ENCODE data around the gene RBM17.
A peak's percentile ranks its signal among the peaks of the same experiment; 100 is the strongest.

Gene RBM17

DNA sequence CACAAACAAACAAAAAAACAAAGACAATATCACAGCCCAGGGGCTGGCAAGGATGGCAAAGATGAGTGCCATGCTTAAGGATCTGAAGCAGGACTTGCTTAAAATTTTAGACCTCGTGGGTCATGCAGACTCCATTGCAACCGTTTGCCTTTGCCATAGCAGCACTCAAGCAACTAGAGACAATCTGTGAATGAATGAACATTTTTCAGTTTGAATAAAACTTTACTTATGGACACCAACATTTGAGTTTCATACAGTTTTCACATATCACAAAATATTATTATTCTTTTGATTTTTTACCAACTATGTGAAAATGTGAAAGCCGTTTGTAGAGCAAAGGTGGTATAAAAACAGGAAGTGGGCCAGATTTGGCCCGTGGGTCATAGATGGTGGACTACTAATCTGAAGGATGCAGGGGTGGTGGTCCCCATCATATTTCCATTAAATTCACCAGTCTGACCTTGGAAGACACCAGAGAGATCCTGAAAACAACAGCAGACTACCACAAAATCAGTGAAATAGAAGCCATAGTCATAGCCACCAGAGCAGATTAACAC lies 8.3 kb upstream of the RBM17 start:
- no peaks in the 10 kb centered on the region for H3K36me3 ChIP-seq (ENCODE audit: insufficient read depth, low read length)
- no peak overlapping the region for H3K4me3 ChIP-seq (ENCODE audit: low read depth, low read length, poor library complexity, severe bottlenecking)
- TF ChIP-seq EZH2 (IDR thresholded peaks at IDR 0.05; ENCODE audit: borderline replicate concordance, low read length): no peak
- TF ChIP-seq, protein P1, sequence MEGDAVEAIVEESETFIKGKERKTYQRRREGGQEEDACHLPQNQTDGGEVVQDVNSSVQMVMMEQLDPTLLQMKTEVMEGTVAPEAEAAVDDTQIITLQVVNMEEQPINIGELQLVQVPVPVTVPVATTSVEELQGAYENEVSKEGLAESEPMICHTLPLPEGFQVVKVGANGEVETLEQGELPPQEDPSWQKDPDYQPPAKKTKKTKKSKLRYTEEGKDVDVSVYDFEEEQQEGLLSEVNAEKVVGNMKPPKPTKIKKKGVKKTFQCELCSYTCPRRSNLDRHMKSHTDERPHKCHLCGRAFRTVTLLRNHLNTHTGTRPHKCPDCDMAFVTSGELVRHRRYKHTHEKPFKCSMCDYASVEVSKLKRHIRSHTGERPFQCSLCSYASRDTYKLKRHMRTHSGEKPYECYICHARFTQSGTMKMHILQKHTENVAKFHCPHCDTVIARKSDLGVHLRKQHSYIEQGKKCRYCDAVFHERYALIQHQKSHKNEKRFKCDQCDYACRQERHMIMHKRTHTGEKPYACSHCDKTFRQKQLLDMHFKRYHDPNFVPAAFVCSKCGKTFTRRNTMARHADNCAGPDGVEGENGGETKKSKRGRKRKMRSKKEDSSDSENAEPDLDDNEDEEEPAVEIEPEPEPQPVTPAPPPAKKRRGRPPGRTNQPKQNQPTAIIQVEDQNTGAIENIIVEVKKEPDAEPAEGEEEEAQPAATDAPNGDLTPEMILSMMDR (IDR thresholded peaks at IDR 0.05; ENCODE audit: low read length): no peak
- H3K4me1 ChIP-seq (ENCODE audit: insufficient read depth, low read length, severe bottlenecking): peaks cover 48% of the 10 kb centered on the region
- no peaks in the 10 kb centered on the region for H3K9me2 ChIP-seq (ENCODE audit: low read depth, low read length)
- H3K27me3 ChIP-seq (ENCODE audit: insufficient read depth, low read length): no peaks in the 10 kb centered on the region
- peak overlapping the region; percentile 20 for H3K27ac ChIP-seq (ENCODE audit: low read depth, low read length, poor library complexity, severe bottlenecking)
- H3K9ac ChIP-seq (ENCODE audit: low read length): no peak overlapping the region
- H3F3A ChIP-seq (ENCODE audit: insufficient read depth, low read length): peaks cover 4% of the 10 kb centered on the region; the same call in 1 of the 2 replicates
- no peaks in the 10 kb centered on the region for H3K79me2 ChIP-seq (ENCODE audit: insufficient read depth, low read length)
- no peak overlapping the region; the same call in 1 of the 2 replicates for H2AFZ ChIP-seq (ENCODE audit: low read length)
- H3K4me2 ChIP-seq (ENCODE audit: low read length): no peak overlapping the region
- H4K20me1 ChIP-seq (ENCODE audit: insufficient read depth, low read length): no peaks in the 10 kb centered on the region
- 0 out of 2 replicates have a peak, but pooled peaks cover 5% of the 10 kb centered on the region for H3K9me3 ChIP-seq (ENCODE audit: low read length)

DNA sequence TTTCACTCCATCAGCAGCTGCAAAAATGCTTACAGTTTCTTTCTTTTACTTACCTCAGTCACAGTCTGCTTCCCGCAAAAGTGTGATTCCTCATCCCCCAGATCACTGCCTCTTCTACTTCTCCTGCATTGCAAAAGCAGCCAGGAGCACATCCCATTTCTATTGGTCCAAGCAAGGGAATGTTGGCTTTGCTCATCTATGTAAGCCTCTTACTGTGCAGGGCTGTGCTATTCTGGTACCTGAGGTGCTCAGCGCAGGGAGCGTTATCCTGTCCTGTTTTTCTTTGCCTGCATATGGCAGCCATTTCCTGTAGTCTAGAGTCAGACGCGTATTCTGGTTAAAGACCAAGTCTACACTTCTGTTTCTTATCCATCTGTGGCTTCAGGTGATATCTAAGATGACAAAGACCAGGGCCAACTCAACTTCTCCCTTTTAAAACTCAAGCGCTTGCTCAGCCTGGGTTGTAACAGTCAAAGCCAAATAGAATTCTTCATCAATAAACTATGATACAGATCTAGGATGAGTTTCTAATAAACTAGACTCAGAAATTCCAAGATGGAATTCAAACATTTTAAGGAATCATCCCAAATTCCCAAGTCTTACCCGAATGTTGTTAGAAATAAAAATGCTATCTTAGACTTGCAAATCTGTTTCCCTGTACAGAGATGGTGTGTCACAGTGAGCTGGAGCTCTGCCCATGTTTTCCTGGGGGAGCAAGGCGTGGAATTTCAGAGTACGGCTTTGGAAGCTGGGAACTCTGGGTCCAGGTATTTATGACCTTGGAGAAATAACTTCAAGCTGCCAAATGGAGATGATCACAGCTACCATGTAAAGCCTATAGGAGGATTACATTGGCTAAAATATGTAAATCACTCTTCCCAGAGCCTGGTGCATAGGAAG lies 6.1 kb upstream of the RBM17 start:
- Histone ChIP-seq H3K4me1 (ENCODE audit: insufficient read depth, low read length, severe bottlenecking) (peaks cover 69% of the 10 kb centered on the region), H3K9me2 (ENCODE audit: low read depth, low read length) (no peaks in the 10 kb centered on the region), H3F3A (ENCODE audit: insufficient read depth, low read length) (peaks cover 4% of the 10 kb centered on the region; the same call in 1 of the 2 replicates), H3K27me3 (ENCODE audit: insufficient read depth, low read length) (no peaks in the 10 kb centered on the region), H3K4me2 (ENCODE audit: low read length) (peak overlapping the region; percentile 43; the same call in 1 of the 2 replicates), H3K36me3 (ENCODE audit: insufficient read depth, low read length) (no peaks in the 10 kb centered on the region), H3K9me3 (ENCODE audit: low read length) (0 out of 2 replicates have a peak, but pooled peaks cover 5% of the 10 kb centered on the region), H3K79me2 (ENCODE audit: insufficient read depth, low read length) (no peaks in the 10 kb centered on the region), H3K4me3 (ENCODE audit: low read depth, low read length, poor library complexity, severe bottlenecking) (no peak overlapping the region), H3K9ac (ENCODE audit: low read length) (no peak overlapping the region), H3K27ac (ENCODE audit: low read depth, low read length, poor library complexity, severe bottlenecking) (peak overlapping the region; percentile 74), H4K20me1 (ENCODE audit: insufficient read depth, low read length) (no peaks in the 10 kb centered on the region), H2AFZ (ENCODE audit: low read length) (no peak overlapping the region)
- TF ChIP-seq EZH2 (IDR thresholded peaks at IDR 0.05; ENCODE audit: borderline replicate concordance, low read length): no peak

DNA sequence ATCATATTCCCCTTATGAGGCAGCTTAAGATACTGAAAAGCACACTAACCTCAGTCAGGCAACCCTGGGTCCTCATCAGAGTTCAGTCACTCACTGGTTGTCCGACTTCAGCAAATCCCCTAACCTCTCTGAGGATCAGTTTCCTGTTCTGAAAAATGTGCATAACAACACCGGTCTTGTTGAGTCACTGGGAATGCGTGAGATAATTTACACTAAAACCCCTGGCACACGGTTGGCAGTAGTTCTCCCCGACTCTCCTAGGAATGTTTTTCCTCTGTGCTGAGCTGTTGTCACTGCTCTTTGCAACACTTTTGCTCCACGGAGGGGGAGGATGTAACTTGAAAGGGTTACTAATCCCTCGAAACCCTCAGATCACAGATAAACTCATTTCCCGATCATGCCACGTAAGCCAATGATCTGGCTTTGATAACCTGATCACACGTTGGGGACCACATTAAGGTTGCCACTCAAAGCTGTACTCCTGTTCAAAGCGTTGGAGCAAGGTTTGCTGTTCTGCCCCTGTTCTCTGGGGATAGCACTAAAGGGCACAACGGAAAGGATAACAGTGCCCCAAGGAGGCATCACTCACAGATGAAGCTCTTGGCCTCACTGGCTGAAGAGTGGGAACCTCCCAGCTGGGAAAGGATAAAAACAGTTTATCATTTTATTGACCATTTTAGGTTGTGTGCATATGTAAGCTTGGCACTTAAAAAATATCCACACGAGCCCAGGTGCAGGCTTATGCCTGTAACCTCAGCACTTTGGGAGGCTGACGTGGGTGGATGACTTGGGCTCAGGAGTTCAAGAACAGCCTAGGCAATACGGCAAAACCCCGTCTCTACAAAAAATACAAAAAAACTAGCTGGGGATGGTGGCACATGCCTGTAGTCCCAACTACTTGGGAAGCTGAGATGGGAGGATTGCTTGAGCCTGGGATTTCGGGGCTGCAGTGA lies 5.0 kb upstream of the RBM17 start:
- H3F3A ChIP-seq (ENCODE audit: insufficient read depth, low read length): peaks cover 4% of the 10 kb centered on the region; the same call in 1 of the 2 replicates
- peak overlapping the region; percentile 43; the same call in 1 of the 2 replicates for H3K4me2 ChIP-seq (ENCODE audit: low read length)
- peak overlapping the region; percentile 27; the same call in 1 of the 2 replicates for H3K9ac ChIP-seq (ENCODE audit: low read length)
- no peaks in the 10 kb centered on the region for H4K20me1 ChIP-seq (ENCODE audit: insufficient read depth, low read length)
- no peaks in the 10 kb centered on the region for H3K27me3 ChIP-seq (ENCODE audit: insufficient read depth, low read length)
- no peaks in the 10 kb centered on the region for H3K36me3 ChIP-seq (ENCODE audit: insufficient read depth, low read length)
- no peaks in the 10 kb centered on the region for H3K9me2 ChIP-seq (ENCODE audit: low read depth, low read length)
- peak overlapping the region; percentile 74 for H3K27ac ChIP-seq (ENCODE audit: low read depth, low read length, poor library complexity, severe bottlenecking)
- H3K9me3 ChIP-seq (ENCODE audit: low read length): 0 out of 2 replicates have a peak, but pooled peaks cover 5% of the 10 kb centered on the region
- no peaks in the 10 kb centered on the region for H3K79me2 ChIP-seq (ENCODE audit: insufficient read depth, low read length)
- no peak overlapping the region for H2AFZ ChIP-seq (ENCODE audit: low read length)
- TF ChIP-seq EZH2 (IDR thresholded peaks at IDR 0.05; ENCODE audit: borderline replicate concordance, low read length): no peak
- TF ChIP-seq, protein P1 (IDR thresholded peaks at IDR 0.05; ENCODE audit: low read length): no peak
- peaks cover 69% of the 10 kb centered on the region for H3K4me1 ChIP-seq (ENCODE audit: insufficient read depth, low read length, severe bottlenecking)
- H3K4me3 ChIP-seq (ENCODE audit: low read depth, low read length, poor library complexity, severe bottlenecking): no peak overlapping the region

Data from OCI-LY1 (cell line).